ENCODE data around the gene PACSIN1.
A peak's percentile ranks its signal among the peaks of the same experiment; 100 is the strongest.

The PACSIN1 gene

DNA sequence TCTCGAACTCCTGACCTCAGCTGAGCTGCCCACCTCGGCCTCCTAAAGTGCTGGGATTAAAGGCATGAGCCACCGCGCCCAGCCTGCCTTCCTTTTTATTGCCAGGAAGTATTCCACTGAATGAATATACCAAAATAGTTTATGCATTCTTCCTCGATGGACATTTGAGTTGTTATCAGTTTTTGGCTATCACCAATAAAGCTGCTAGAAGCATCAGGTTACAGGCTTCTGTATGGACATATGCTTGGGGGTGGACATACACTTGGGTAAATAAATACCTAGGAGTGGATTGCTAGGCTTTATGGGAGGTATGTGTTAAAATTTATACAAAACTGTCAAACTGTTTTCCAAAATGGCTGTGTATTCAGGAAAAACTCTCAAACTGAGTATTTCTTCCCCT is 30.0 kb upstream of the PACSIN1 start:
- H4K20me1 ChIP-seq: no peaks in the 10 kb centered on the region
- no peak overlapping the region for H3K27ac ChIP-seq
- H3K4me3 ChIP-seq: no peak overlapping the region
- peaks cover 19 to 41% (median 31%) of the 10 kb centered on the region in 11 experiments; a peak in 20 of 22 replicates for H3K9me3 ChIP-seq (replicated peaks in 1 of 11)
- H3K9ac ChIP-seq: no peak overlapping the region
- no peak for TF ChIP-seq Cebpa-rat (IDR thresholded peaks at IDR 0.05)
- no peak overlapping the region for H3K4me2 ChIP-seq
- no peaks in the 10 kb centered on the region for H3K36me3 ChIP-seq
- H3K27me3 ChIP-seq: no peaks in the 10 kb centered on the region
- H3K4me1 ChIP-seq: peaks cover 0 to 8% (median 4%) of the 10 kb centered on the region in 10 experiments; a peak in 12 of 20 replicates

DNA sequence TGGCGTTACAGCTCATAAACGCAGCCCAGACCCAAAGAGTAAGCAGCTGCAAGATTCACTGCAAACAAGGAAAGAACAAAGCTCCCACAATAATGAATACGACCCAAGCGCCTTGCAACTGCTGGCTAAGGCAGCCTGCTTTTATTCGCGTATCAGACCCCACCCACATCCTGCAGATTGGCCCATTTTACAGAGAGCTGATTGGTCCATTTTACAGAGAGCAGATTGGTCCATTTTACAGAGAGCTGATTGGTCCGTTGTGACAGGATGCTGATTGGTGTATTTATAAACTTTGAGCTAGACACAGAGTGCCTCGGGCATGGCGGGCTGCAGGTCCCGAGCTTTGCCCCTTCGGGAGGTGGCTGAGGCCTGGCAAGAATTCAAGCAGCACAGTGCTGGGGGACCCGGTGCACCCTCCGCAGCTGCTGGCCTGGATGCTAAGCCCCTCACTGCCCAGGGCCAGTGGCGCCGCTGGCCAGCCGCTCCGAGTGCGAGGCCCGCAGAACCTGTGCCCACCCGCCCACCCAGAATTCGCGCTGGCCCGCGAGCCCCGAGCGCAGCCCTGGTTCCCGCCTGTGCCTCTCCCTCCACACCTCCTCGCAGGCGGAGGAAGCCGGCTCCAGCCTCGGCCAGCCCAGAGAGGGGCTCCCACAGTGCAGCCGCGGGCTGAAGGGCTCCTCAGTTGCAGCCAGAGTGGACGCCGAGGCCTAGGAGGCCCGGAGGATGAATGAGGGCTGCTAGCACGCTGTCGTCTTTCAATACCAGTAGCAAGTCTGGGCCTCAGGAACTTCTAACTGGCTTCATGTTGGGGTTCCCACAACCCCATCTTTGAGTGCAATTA is 28.9 kb upstream of the PACSIN1 start:
- TF ChIP-seq Cebpa-rat (IDR thresholded peaks at IDR 0.05): no peak
- H3K9ac ChIP-seq: no peak overlapping the region
- no peaks in the 10 kb centered on the region for H3K36me3 ChIP-seq
- peaks cover 0 to 19% (median 12%) of the 10 kb centered on the region in 10 experiments; a peak in 13 of 20 replicates for H3K4me1 ChIP-seq
- H4K20me1 ChIP-seq: no peaks in the 10 kb centered on the region
- no peak overlapping the region for H3K4me2 ChIP-seq
- no peaks in the 10 kb centered on the region for H3K27me3 ChIP-seq
- H3K4me3 ChIP-seq: no peak overlapping the region
- H3K9me3 ChIP-seq (replicated peaks in 1 of 11): peaks cover 16 to 33% (median 26%) of the 10 kb centered on the region in 11 experiments; a peak in 17 of 22 replicates
- no peak overlapping the region for H3K27ac ChIP-seq

DNA sequence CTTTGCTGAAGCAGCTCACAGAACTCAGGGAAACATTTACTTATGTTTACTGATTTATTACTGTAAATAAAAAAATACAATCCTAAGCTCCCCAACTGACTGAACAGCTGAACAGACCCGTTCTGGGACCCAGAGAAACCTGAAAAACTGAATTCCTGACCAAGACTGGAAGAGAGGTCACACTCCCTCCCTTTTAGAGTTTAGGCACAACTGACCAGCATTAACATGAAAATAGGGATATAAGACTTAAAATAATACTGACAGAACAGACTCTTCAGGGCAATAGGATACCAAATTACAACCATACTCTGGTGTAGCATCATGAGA is 28.3 kb upstream of the PACSIN1 start:
- Histone ChIP-seq H3K36me3 (no peaks in the 10 kb centered on the region), H3K4me3 (no peak overlapping the region), H3K27ac (no peak overlapping the region), H3K27me3 (no peaks in the 10 kb centered on the region), H3K4me2 (no peak overlapping the region), H3K9me3 (replicated peaks in 1 of 11) (peaks cover 16 to 33% (median 26%) of the 10 kb centered on the region in 11 experiments; a peak in 17 of 22 replicates), H3K4me1 (peaks cover 0 to 20% (median 12%) of the 10 kb centered on the region in 10 experiments; a peak in 13 of 20 replicates), H4K20me1 (no peaks in the 10 kb centered on the region), H3K9ac (no peak overlapping the region)
- TF ChIP-seq Cebpa-rat (IDR thresholded peaks at IDR 0.05): no peak

DNA sequence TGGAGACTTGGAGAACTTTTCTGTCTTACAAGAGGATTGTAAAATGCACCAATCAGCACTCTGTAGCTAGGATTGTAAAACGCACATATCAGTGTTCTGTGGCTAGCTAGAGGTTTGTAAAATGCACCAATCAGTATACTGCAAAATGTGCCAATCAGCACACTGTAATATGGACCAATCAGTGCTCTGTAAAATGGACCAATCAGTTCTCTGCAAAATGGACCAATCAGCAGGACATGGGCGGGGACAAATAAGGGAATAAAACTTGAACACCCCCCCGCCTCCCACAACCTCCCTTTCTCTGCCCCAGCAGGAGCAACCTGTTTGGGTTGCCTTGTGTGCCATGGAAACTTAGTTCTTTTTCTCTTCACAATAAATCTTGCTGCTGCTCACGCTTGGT is 27.2 kb upstream of the PACSIN1 start:
- Histone ChIP-seq H3K27me3 (no peaks in the 10 kb centered on the region), H3K27ac (no peak overlapping the region), H3K9ac (no peak overlapping the region), H3K9me3 (replicated peaks in 1 of 11) (peaks cover 16 to 33% (median 26%) of the 10 kb centered on the region in 11 experiments; a peak in 17 of 22 replicates), H3K4me1 (peaks cover 0 to 20% (median 12%) of the 10 kb centered on the region in 10 experiments; a peak in 13 of 20 replicates), H3K36me3 (no peaks in the 10 kb centered on the region), H4K20me1 (no peaks in the 10 kb centered on the region), H3K4me2 (no peak overlapping the region), H3K4me3 (no peak overlapping the region)
- no peak for TF ChIP-seq Cebpa-rat (IDR thresholded peaks at IDR 0.05)

DNA sequence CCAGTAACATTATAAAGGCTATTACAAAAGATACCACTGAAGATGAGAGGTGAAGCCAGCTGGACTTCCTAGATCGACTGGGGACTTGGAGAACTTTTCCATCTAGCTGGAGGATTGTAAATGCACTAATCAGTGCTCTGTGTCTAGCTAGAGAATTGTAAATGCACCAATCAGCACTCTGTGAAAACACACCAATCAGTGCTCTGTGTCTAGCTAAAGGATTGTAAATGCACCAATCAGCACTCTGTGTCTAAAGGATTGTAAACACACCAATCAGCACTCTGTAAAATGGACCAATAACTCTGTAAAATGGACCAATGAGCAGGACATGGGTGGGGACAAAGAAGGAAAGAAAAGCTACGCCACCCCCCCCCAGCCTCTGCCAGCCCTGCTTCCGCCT is 26.4 kb upstream of the PACSIN1 start:
- Histone ChIP-seq H4K20me1 (no peaks in the 10 kb centered on the region), H3K27me3 (no peaks in the 10 kb centered on the region), H3K9ac (no peak overlapping the region), H3K4me2 (no peak overlapping the region), H3K36me3 (no peaks in the 10 kb centered on the region), H3K4me3 (no peak overlapping the region), H3K4me1 (peaks cover 0 to 20% (median 12%) of the 10 kb centered on the region in 10 experiments; a peak in 13 of 20 replicates), H3K9me3 (replicated peaks in 1 of 11) (peaks cover 16 to 33% (median 26%) of the 10 kb centered on the region in 11 experiments; a peak in 17 of 22 replicates), H3K27ac (no peak overlapping the region)
- TF ChIP-seq Cebpa-rat (IDR thresholded peaks at IDR 0.05): no peak

DNA sequence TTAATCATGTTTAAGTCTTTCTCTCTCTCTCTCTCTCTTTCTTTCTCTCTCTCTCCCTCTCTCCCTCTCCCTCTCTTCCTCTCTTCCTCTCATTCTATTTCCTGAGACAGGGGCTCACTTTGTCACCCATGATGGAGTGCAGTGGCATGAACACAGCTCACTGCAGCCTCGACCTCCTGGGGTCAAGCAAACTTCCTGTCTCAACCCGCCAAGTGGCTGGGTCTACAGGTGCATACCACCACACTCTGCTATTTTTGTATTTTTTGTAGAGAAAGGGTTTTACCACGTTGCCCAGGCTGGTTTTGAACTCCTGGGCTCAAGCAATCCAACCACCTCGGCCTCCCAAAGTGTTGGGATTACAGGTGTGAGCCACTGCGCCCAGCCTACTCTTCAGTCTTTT is 24.4 kb upstream of the PACSIN1 start:
- Histone ChIP-seq H3K4me3 (no peak overlapping the region), H3K4me1 (peaks cover 0 to 20% (median 12%) of the 10 kb centered on the region in 10 experiments; a peak in 13 of 20 replicates), H3K9me3 (replicated peaks in 1 of 11) (peaks cover 16 to 30% (median 24%) of the 10 kb centered on the region in 11 experiments; a peak in 17 of 22 replicates), H3K27me3 (no peaks in the 10 kb centered on the region), H3K27ac (no peak overlapping the region), H3K9ac (no peak overlapping the region), H3K4me2 (peak overlapping the region in 7 of 11 experiments; percentile 9 to 63 (median 44); a peak in 14 of 22 replicates), H4K20me1 (no peaks in the 10 kb centered on the region), H3K36me3 (no peaks in the 10 kb centered on the region)
- no peak for TF ChIP-seq Cebpa-rat (IDR thresholded peaks at IDR 0.05)

DNA sequence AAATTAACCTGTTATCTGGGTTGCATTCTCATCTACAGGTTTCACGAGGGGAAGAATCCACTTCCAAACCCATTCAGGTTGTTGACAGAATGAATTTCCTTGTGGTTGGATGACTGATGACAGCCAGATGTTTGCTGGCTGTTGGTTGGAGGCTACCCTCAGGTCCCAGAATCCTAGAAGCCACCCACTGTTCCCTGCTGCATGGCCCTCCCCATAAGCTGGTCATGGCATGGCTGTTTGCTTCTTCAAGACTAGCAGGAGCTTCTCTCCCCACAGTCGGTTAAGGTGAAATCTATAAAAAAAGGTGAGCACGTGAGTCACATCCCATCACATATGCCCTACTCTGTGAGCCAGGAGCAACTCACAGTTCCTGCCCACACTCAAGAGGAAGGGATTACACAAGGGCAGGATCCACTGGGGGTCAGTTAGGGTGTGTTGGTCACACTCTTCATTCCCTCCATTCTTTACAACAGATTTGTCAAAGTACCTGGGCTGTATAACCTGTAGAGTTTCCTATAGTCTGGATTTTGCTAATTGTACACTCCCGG is 20.5 kb upstream of the PACSIN1 start:
- Histone ChIP-seq H3K4me1 (peaks cover 12 to 36% (median 26%) of the 10 kb centered on the region in 10 experiments), H3K4me2 (no peak overlapping the region), H3K27ac (no peak overlapping the region), H3K36me3 (no peaks in the 10 kb centered on the region), H3K4me3 (no peak overlapping the region), H3K9ac (no peak overlapping the region), H3K9me3 (replicated peaks in 1 of 11) (no peaks in the 10 kb centered on the region), H3K27me3 (no peaks in the 10 kb centered on the region), H4K20me1 (no peaks in the 10 kb centered on the region; a peak in 1 of 22 replicates)
- TF ChIP-seq Cebpa-rat (IDR thresholded peaks at IDR 0.05): no peak

DNA sequence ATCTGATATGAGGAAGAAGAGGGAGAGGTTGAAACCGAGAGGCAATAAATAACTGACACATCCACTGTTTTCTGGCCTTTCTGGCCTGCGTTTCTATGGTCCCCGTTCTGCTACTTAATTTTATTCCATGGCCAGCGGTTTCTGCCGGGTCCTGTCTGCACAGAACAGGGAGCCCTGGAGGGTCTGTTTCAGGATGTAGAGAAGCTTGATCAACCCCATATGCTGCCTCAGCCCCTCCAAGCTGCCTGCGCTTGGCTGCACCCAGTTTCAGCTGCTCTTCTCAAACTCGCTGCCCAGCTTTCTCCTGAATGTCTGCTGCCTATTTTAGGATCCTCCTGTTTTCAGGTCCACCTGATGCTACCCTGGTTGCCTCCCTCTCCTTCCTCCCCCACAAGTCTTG is 18.5 kb upstream of the PACSIN1 start:
- H3K4me2 ChIP-seq: peak overlapping the region; percentile 37 to 70 (median 49); a peak in 19 of 22 replicates

DNA sequence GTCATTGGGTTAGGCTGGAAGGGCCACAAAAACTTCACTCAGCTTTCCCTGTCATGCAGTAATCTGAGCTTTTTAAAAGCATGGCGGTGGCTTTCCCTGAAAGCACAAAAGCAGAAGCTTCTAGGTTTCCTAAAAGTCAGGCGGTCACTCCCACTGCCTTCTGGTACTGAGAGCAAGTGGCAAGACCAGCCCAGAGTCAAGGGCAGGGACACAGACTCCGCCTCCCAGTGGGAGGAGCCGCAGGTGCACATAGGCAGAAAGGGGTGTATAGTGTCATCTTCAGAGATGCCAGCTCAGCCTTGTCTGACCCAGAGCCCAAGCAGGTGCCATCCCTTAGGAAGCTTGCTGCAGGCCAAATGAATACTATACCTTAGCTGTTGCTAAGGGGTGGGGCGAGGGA is 18.0 kb upstream of the PACSIN1 start:
- H3K9me3 ChIP-seq (replicated peaks in 1 of 11): peaks cover 0 to 7% (median 0%) of the 10 kb centered on the region in 11 experiments; a peak in 3 of 22 replicates
- H3K4me3 ChIP-seq: no peak overlapping the region
- no peaks in the 10 kb centered on the region for H3K36me3 ChIP-seq
- no peaks in the 10 kb centered on the region; a peak in 1 of 22 replicates for H4K20me1 ChIP-seq
- H3K4me1 ChIP-seq: peaks cover 9 to 19% (median 15%) of the 10 kb centered on the region in 10 experiments
- no peaks in the 10 kb centered on the region for H3K27me3 ChIP-seq
- no peak for TF ChIP-seq Cebpa-rat (IDR thresholded peaks at IDR 0.05)
- H3K4me2 ChIP-seq: peak overlapping the region; percentile 37 to 70 (median 49); a peak in 19 of 22 replicates
- no peak overlapping the region for H3K27ac ChIP-seq
- no peak overlapping the region; a peak in 1 of 22 replicates for H3K9ac ChIP-seq

More for the DNA sequence above, 18.5 kb upstream of the PACSIN1 start:
- Histone ChIP-seq H3K4me1 (peaks cover 9 to 19% (median 15%) of the 10 kb centered on the region in 10 experiments), H3K36me3 (no peaks in the 10 kb centered on the region), H3K4me3 (no peak overlapping the region), H3K9ac (peak overlapping the region in 1 of 11 experiments; percentile 2; a peak in 1 of 22 replicates), H4K20me1 (no peaks in the 10 kb centered on the region; a peak in 1 of 22 replicates), H3K27me3 (no peaks in the 10 kb centered on the region), H3K27ac (no peak overlapping the region), H3K9me3 (replicated peaks in 1 of 11) (peaks cover 0 to 7% (median 0%) of the 10 kb centered on the region in 11 experiments; a peak in 3 of 22 replicates)
- TF ChIP-seq Cebpa-rat (IDR thresholded peaks at IDR 0.05): no peak

Data from BLaER1 treated with 17β-estradiol and CSF1 and Interleukin-3, amounts not matched to agents 10 nM and 100 nM (cell line).